AG04450 (cell line): ENCODE results near the gene DNAH1. TPM values are rescaled to one million over a fixed set of nuclear protein-coding genes. Genes with fewer than 3 reads are reported as not detected.

Source experiments
- CTCF ChIA-PET: fragments of 300-600, 350-600 bp; formaldehyde crosslinking; extraction: SDS; loops from one replicate; lab custom pipeline; 2022; ENCODE audit warnings: antibody characterized with exemption, inconsistent platforms; lab: Charles Lee
- POLR2A ChIA-PET: fragments of 350-600 bp; formaldehyde crosslinking; extraction: SDS; loops from one replicate; lab custom pipeline; 2021; ENCODE audit warnings: antibody characterized with exemption, inconsistent platforms; lab: Yijun Ruan, JAX
- DNase-seq: peaks from one replicate; pipeline ENCODE4 v3.0.0-alpha.2; 2011; ENCODE audit warnings: low read depth, low spot score
- H3K27ac ChIP-seq: one replicate; pipeline ENCODE4 v1.5.1; 2012; ENCODE audit warnings: low read depth, low read length, control low read depth
- H3K27me3 ChIP-seq: one replicate; pipeline ENCODE4 v1.6.0; 2012; ENCODE audit warnings: low read length; ENCODE audit not compliant: control insufficient read depth, insufficient read depth
- H3K4me3 ChIP-seq: 2 replicates; pipeline ENCODE4 v1.5.1; 2011; ENCODE audit warnings: mild to moderate bottlenecking, low read depth, low read length, control low read depth
- H3K9me3 ChIP-seq: 2 replicates; pipeline ENCODE4 v1.5.1; 2012; ENCODE audit warnings: low read length; ENCODE audit not compliant: control insufficient read depth, insufficient read depth
- CTCF ChIP-seq: IDR thresholded peaks from 2 replicates; pipeline ENCODE4 v1.5.1; 2011; ENCODE audit warnings: low read depth, low read length, control low read depth, inconsistent platforms
- polyA plus RNA-seq: library from polyadenylated mRNA; depleted of rRNA; stranded (reverse); fragments of >200 nt; gene quantifications from 2 replicates; pipeline ENCODE4 v1.2.3, GENCODE V29; 2011

DNAH1 gene
- polyA plus RNA-seq, 1 experiment: 1.4 TPM

- no peak for DNase-seq
- no peak for TF ChIP-seq CTCF
- Histone ChIP-seq H3K27me3 (peaks cover 6% of the 10 kb centered on the region), H3K27ac (no peak overlapping the region), H3K4me3 (no peak overlapping the region), H3K9me3 (no peaks in the 10 kb centered on the region)
- CTCF ChIA-PET: interaction anchor here (1.0 to 11.7 kb wide), 2 partner anchors 12 to 29 kb away, joined by 3 to 359 read pairs; no protein-coding TSS in a partner anchor
- POLR2A ChIA-PET: no interaction called here
These were observed 125.1 kb downstream of the DNAH1 start for GRCh38 chr3:52441091-52441771.

- Histone ChIP-seq H3K27me3 (peaks cover 6% of the 10 kb centered on the region), H3K9me3 (no peaks in the 10 kb centered on the region), H3K27ac (no peak overlapping the region), H3K4me3 (no peak overlapping the region)
- ChIA-PET CTCF (interaction anchor here (0.6 to 11.7 kb wide), 2 partner anchors 13 to 56 kb away, joined by 3 to 359 read pairs; no protein-coding TSS in a partner anchor), POLR2A (no interaction called here)
- DNase-seq: no peak
- no peak for TF ChIP-seq CTCF
These were observed 125.7 kb downstream of the DNAH1 start for GRCh38 chr3:52441772-52442332.

GRCh38 chr3:52442409-52443267 lies 126.5 kb downstream of the DNAH1 start:
- Histone ChIP-seq H3K4me3 (no peak overlapping the region), H3K9me3 (no peaks in the 10 kb centered on the region), H3K27me3 (peaks cover 6% of the 10 kb centered on the region), H3K27ac (no peak overlapping the region)
- CTCF ChIA-PET: interaction anchor here (0.6 to 11.7 kb wide), 2 partner anchors 14 to 57 kb away, joined by 3 to 359 read pairs; no protein-coding TSS in a partner anchor
- no peak for DNase-seq
- TF ChIP-seq CTCF: no peak
- POLR2A ChIA-PET: no interaction called here

GRCh38 chr3:52443268-52443610 lies 127.1 kb downstream of the DNAH1 start:
- Histone ChIP-seq H3K27me3 (peaks cover 6% of the 10 kb centered on the region), H3K4me3 (no peak overlapping the region), H3K27ac (no peak overlapping the region), H3K9me3 (no peaks in the 10 kb centered on the region)
- no peak for TF ChIP-seq CTCF
- ChIA-PET CTCF (interaction anchor here (11.7 kb wide), 1 partner anchor 14 kb away, joined by 359 read pairs; no protein-coding TSS in a partner anchor), POLR2A (no interaction called here)
- DNase-seq: no peak
